H1 (cell line): ENCODE results near the gene FBH1. TPM values are rescaled to one million over a fixed set of nuclear protein-coding genes. Genes with fewer than 3 reads are reported as not detected.

Source experiments
- CTCF ChIA-PET: fragments of 300-600 bp; sonication (Branson Sonifier 250); formaldehyde crosslinking; loops from one replicate; lab custom pipeline; 2021; ENCODE audit not compliant: partially characterized antibody; lab: Charles Lee
- POLR2A ChIA-PET: fragments of 300-600 bp; sonication (Branson Sonifier 250); formaldehyde crosslinking; loops from one replicate; lab custom pipeline; 2021; ENCODE audit warnings: inconsistent platforms; ENCODE audit not compliant: partially characterized antibody; lab: Charles Lee
- DNase-seq, 2 experiments: peaks; one replicate each; pipeline versions ENCODE4 v3.0.0 to v3.0.0-alpha.2; 2010 to 2022; ENCODE audit warnings: low spot score in 2 of 2, low read depth in 1 of 2, mixed read lengths in 1 of 2
- FAIRE-seq: peaks from 2 replicates; lab custom pipeline; 2011; peaks lifted over from hg19 to GRCh38; lab: Jason Lieb, UNC
- H2AFZ ChIP-seq: 2 replicates; pipeline ENCODE4 v1.8.1; 2012; ENCODE audit warnings: low read length, inconsistent platforms
- H2AK5ac ChIP-seq: 2 replicates; pipeline ENCODE4 v1.6.1; 2013; ENCODE audit warnings: low read depth, low read length
- H2BK120ac ChIP-seq: replicated peaks from 2 replicates; pipeline ENCODE3; 2013; ENCODE audit warnings: low read depth, low read length, inconsistent platforms
- H2BK12ac ChIP-seq: 2 replicates; pipeline ENCODE4 v1.6.1; 2013; ENCODE audit warnings: low read depth, low read length
- H2BK15ac ChIP-seq: 2 replicates; pipeline ENCODE4 v1.6.1; 2013; ENCODE audit warnings: low read length
- H2BK20ac ChIP-seq: 2 replicates; pipeline ENCODE4 v1.6.1; 2013; ENCODE audit warnings: low read length
- H2BK5ac ChIP-seq: 2 replicates; pipeline ENCODE4 v1.6.1; 2013; ENCODE audit warnings: low read depth, low read length
- H3K14ac ChIP-seq: 2 replicates; pipeline ENCODE4 v1.6.1; 2013; ENCODE audit warnings: inconsistent platforms; ENCODE audit not compliant: insufficient read length
- H3K18ac ChIP-seq: 2 replicates; pipeline ENCODE4 v1.6.1; 2013; ENCODE audit warnings: low read length; ENCODE audit errors: extremely low read depth
- H3K23ac ChIP-seq: 2 replicates; pipeline ENCODE4 v1.6.1; 2013; ENCODE audit warnings: inconsistent platforms; ENCODE audit not compliant: insufficient read length
- H3K23me2 ChIP-seq: 2 replicates; pipeline ENCODE4 v1.6.1; 2013; ENCODE audit warnings: low read depth, low read length
- H3K27ac ChIP-seq: 2 replicates; pipeline ENCODE4 v1.6.1; 2011; ENCODE audit warnings: low read depth, low read length, inconsistent platforms
- H3K27me3 ChIP-seq, 4 experiments: replicated peaks in 1 of 4; 1 replicate in 1 of 4; 2 replicates in 3 of 4; pipeline versions ENCODE4 v1.6.1 to v1.8.1; 2011 to 2013; ENCODE audit warnings: low read length in 3 of 4, mild to moderate bottlenecking in 3 of 4, inconsistent platforms in 2 of 4, mixed read lengths in 2 of 4, moderate library complexity in 1 of 4; ENCODE audit not compliant: control insufficient read depth in 3 of 4, insufficient read depth in 3 of 4; ENCODE audit errors: extremely low read depth in 1 of 4
- H3K36me3 ChIP-seq, 4 experiments: 2 replicates each; pipeline versions ENCODE4 v1.6.1 to v1.8.1; 2011 to 2013; ENCODE audit warnings: mild to moderate bottlenecking in 4 of 4, low read length in 3 of 4, moderate library complexity in 2 of 4, control low read depth in 1 of 4, inconsistent platforms in 1 of 4; ENCODE audit not compliant: insufficient read depth in 4 of 4, control insufficient read depth in 2 of 4
- H3K4ac ChIP-seq: replicated peaks from 2 replicates; pipeline ENCODE3; 2013; ENCODE audit warnings: low read length, low read depth, mixed read lengths, inconsistent platforms; ENCODE audit not compliant: insufficient read length
- H3K4me1 ChIP-seq, 4 experiments: replicated peaks in 1 of 4; 1 replicate in 1 of 4; 2 replicates in 3 of 4; pipeline versions ENCODE4 v1.6.1 to v1.8.1; 2011 to 2013; ENCODE audit warnings: low read length in 3 of 4, inconsistent platforms in 2 of 4, mixed read lengths in 1 of 4; ENCODE audit not compliant: insufficient read depth in 4 of 4, control insufficient read depth in 3 of 4
- H3K4me2 ChIP-seq, 2 experiments: 2 replicates each; pipeline versions ENCODE4 v1.6.1 to v1.8.1; 2011 to 2013; ENCODE audit warnings: low read depth in 2 of 2, low read length in 2 of 2, control low read depth in 1 of 2, inconsistent platforms in 1 of 2, mild to moderate bottlenecking in 1 of 2; ENCODE audit not compliant: insufficient read depth in 1 of 2
- H3K4me3 ChIP-seq, 4 experiments: fragments of 200-600, 300-600 bp in 1 of 4; sonication (generic), shearing (Covaris generic), sonication (Bioruptor Twin) in 1 of 4; 2 replicates each; pipeline versions ENCODE4 v1.5.1 to v1.8.1; 2011 to 2016; ENCODE audit warnings: low read length in 4 of 4, low read depth in 3 of 4, control low read depth in 2 of 4, inconsistent platforms in 2 of 4, mild to moderate bottlenecking in 2 of 4, mixed read lengths in 1 of 4, moderate library complexity in 1 of 4; ENCODE audit not compliant: insufficient read depth in 2 of 4; ENCODE audit errors: extremely low read depth in 1 of 4
- H3K56ac ChIP-seq: replicated peaks from 2 replicates; pipeline ENCODE3; 2013; ENCODE audit warnings: low read depth, mild to moderate bottlenecking, mixed read lengths, low read length, inconsistent platforms; ENCODE audit not compliant: insufficient read length
- H3K79me1 ChIP-seq: 2 replicates; pipeline ENCODE4 v1.6.1; 2013; ENCODE audit warnings: low read depth, low read length, control low read depth
- H3K79me2 ChIP-seq, 2 experiments: 2 replicates each; pipeline versions ENCODE4 v1.6.1 to v1.8.1; 2012 to 2013; ENCODE audit warnings: low read length in 2 of 2, mild to moderate bottlenecking in 2 of 2, inconsistent platforms in 1 of 2; ENCODE audit not compliant: insufficient read depth in 2 of 2, control insufficient read depth in 1 of 2
- H3K9ac ChIP-seq, 4 experiments: replicated peaks in 1 of 4; 1 replicate in 1 of 4; 2 replicates in 3 of 4; pipeline versions ENCODE4 v1.6.1 to v1.8.1; 2011 to 2013; ENCODE audit warnings: low read depth in 3 of 4, low read length in 3 of 4, control low read depth in 2 of 4, mild to moderate bottlenecking in 2 of 4, moderate library complexity in 2 of 4, inconsistent platforms in 1 of 4; ENCODE audit errors: extremely low read depth in 1 of 4
- H3K9me3 ChIP-seq, 2 experiments: 2 replicates each; pipeline versions ENCODE4 v1.6.1 to v1.8.1; 2012 to 2013; ENCODE audit warnings: mild to moderate bottlenecking in 2 of 2, moderate library complexity in 2 of 2, control low read depth in 1 of 2, inconsistent platforms in 1 of 2, low read depth in 1 of 2, low read length in 1 of 2, mixed read lengths in 1 of 2; ENCODE audit not compliant: insufficient read depth in 2 of 2
- H4K20me1 ChIP-seq, 2 experiments: replicated peaks in 1 of 2; 2 replicates each; pipeline versions ENCODE3 to v1.8.1; 2011 to 2013; ENCODE audit warnings: inconsistent platforms in 2 of 2, low read length in 2 of 2, mild to moderate bottlenecking in 1 of 2; ENCODE audit not compliant: insufficient read depth in 2 of 2, control insufficient read depth in 1 of 2
- H4K5ac ChIP-seq: 2 replicates; pipeline ENCODE4 v1.6.1; 2013; ENCODE audit warnings: low read length, low read depth, mixed read lengths, inconsistent platforms; ENCODE audit not compliant: insufficient read length
- H4K8ac ChIP-seq: 2 replicates; pipeline ENCODE4 v1.8.0; 2013; ENCODE audit warnings: mild to moderate bottlenecking, moderate library complexity, low read length, inconsistent platforms; ENCODE audit not compliant: insufficient read depth; ENCODE audit errors: extremely low read depth
- H4K91ac ChIP-seq: replicated peaks from 2 replicates; pipeline ENCODE3; 2013; ENCODE audit warnings: low read length, mixed read lengths, inconsistent platforms; ENCODE audit not compliant: insufficient read length
- BRCA1 ChIP-seq: IDR thresholded peaks from 2 replicates; pipeline ENCODE4 v1.6.1; 2012; ENCODE audit warnings: low read depth, low read length, improper control_type of control experiment
- E2F6 ChIP-seq: IDR thresholded peaks from 2 replicates; pipeline ENCODE4 v1.6.1; 2012; ENCODE audit warnings: inconsistent platforms
- KDM1A ChIP-seq: fragments of 200-600, 300-600 bp; sonication (generic); IDR thresholded peaks from 2 replicates; pipeline ENCODE4 v1.7.1; 2016; ENCODE audit warnings: mild to moderate bottlenecking, low read length, borderline replicate concordance
- RBBP5 ChIP-seq: IDR thresholded peaks from 2 replicates; pipeline ENCODE4 v1.7.1; 2012; ENCODE audit warnings: low read depth, mild to moderate bottlenecking, inconsistent platforms, low read length, moderate library complexity, borderline replicate concordance
- SIN3A ChIP-seq, 2 experiments: IDR thresholded peaks in 1 of 2; conservative IDR thresholded peaks in 1 of 2; 2 replicates each; pipeline ENCODE4 v1.6.1; 2011 to 2012; ENCODE audit warnings: low read length in 2 of 2, improper control_type of control experiment in 1 of 2, low read depth in 1 of 2, mild to moderate bottlenecking in 1 of 2
- SP1 ChIP-seq: IDR thresholded peaks from 2 replicates; pipeline ENCODE4 v1.6.1; 2011; ENCODE audit warnings: low read depth, low read length
- TAF7 ChIP-seq: optimal IDR thresholded peaks from 2 replicates; pipeline ENCODE3; 2011; ENCODE audit warnings: low read depth, mild to moderate bottlenecking, inconsistent platforms, low read length, moderate library complexity, borderline replicate concordance
- YY1 ChIP-seq: IDR thresholded peaks from 2 replicates; pipeline ENCODE4 v1.6.1; 2011; ENCODE audit warnings: low read depth, mild to moderate bottlenecking, low read length
- WGBS, 2 experiments: shearing (Covaris generic) in 1 of 2; methylation state at CpG; one replicate each; pipeline versions ENCODE4 v1.1.6 to v1.1.7; 2013 to 2015; ENCODE audit warnings: low lambda C conversion rate in 2 of 2, mixed read lengths in 2 of 2, inconsistent platforms in 1 of 2, low coverage in 1 of 2, missing lambda C conversion rate in 1 of 2; ENCODE audit not compliant: insufficient replicate concordance in 2 of 2, insufficient coverage in 1 of 2, insufficient read length in 1 of 2; ENCODE audit errors: extremely low coverage in 1 of 2, missing lambda C conversion rate in 1 of 2; 5-methylcytosine and 5-hydroxymethylcytosine counted together
- polyA plus RNA-seq, 7 experiments: library from polyadenylated mRNA; depleted of rRNA in 3 of 7; stranded (reverse) in 5 of 7; unstranded in 2 of 7; fragments of >200 nt in 5 of 7; fragments of 200-250 nt in 2 of 7; gene quantifications; 1 replicate in 5 of 7; 2 replicates in 1 of 7; 4 replicates in 1 of 7; pipeline versions ENCODE4 v1.2.1 to v1.2.3, GENCODE V29; 2011 to 2013; ENCODE audit warnings: missing spikeins in 2 of 7, mixed read lengths in 2 of 7
- total RNA-seq: library from RNA; stranded (reverse); fragmentation: NEBNext Ultra II Directional; extraction: Animal tissue kit (Norgen Biotek cat#: 25700); gene quantifications from 2 replicates; pipeline ENCODE4 v1.2.1, GENCODE V29; 2021

The FBH1 gene
- total and polyA plus RNA-seq, 2 of the 8 experiments (the other 6 are each of a cell fraction or from before 2014, with no cell fraction given), result 31.1 to 51.8 TPM

- no peak overlapping the region for H3K4ac ChIP-seq
- H3K79me1 ChIP-seq, result no peaks in the 10 kb centered on the region
- 85% methylated on average over 11 of the region's 11 CpGs; no CpG with 5 or more reads in 1 of the 2 experiments for WGBS, 2 experiments
- H2AFZ ChIP-seq, result no peak overlapping the region
- H3K23me2 ChIP-seq, result no peaks in the 10 kb centered on the region
- no peak overlapping the region for H3K9ac ChIP-seq
- FAIRE-seq, result no peak
- no peak overlapping the region for H2BK15ac ChIP-seq
- H3K4me1 ChIP-seq, result no peaks in the 10 kb centered on the region
- no peak overlapping the region for H4K5ac ChIP-seq
- no peak overlapping the region for H2AK5ac ChIP-seq
- H2BK120ac ChIP-seq, result no peak overlapping the region
- H2BK20ac ChIP-seq, result no peak overlapping the region
- no peak overlapping the region for H2BK12ac ChIP-seq
- no peak overlapping the region for H3K14ac ChIP-seq
- peaks cover 22 to 56% (median 42%) of the 10 kb centered on the region in 4 experiments for H3K36me3 ChIP-seq
- ChIA-PET CTCF (interaction anchor here (0.7 kb wide), 1 partner anchor 156 kb away, joined by 4 read pairs; no protein-coding TSS in a partner anchor), POLR2A (no interaction called here)
- no peak overlapping the region for H3K18ac ChIP-seq
- H3K27me3 ChIP-seq, result no peaks in the 10 kb centered on the region
- H3K9me3 ChIP-seq, result no peaks in the 10 kb centered on the region
- H4K20me1 ChIP-seq, result peaks cover 0 to 2% of the 10 kb centered on the region in 2 experiments
- DNase-seq, result no peak
- H4K91ac ChIP-seq, result no peak overlapping the region
- TF ChIP-seq BRCA1 (no peak), SIN3A (conservative IDR thresholded peaks at IDR 0.05 in 1 of 2, IDR thresholded peaks at IDR 0.05 in 1 of 2; ENCODE audit: low read depth in 1 of 2, low read length in 2 of 2) (no peak), YY1 (no peak), SP1 (no peak), E2F6 (no peak), RBBP5 (no peak), TAF7 (no peak), KDM1A (no peak)
- no peaks in the 10 kb centered on the region for H3K79me2 ChIP-seq
- no peak overlapping the region for H4K8ac ChIP-seq
- H3K27ac ChIP-seq, result no peak overlapping the region
- H3K56ac ChIP-seq, result no peak overlapping the region
- no peak overlapping the region for H3K4me2 ChIP-seq
- no peak overlapping the region for H2BK5ac ChIP-seq
- no peak overlapping the region for H3K23ac ChIP-seq
- H3K4me3 ChIP-seq, result no peak overlapping the region
These were observed 40.2 kb downstream of the FBH1 start for GRCh38 chr10:5930272-5930671.
